OCI-LY3 (cell line): ENCODE measurements around the gene DTX3L.

Source experiments
- H2AFZ ChIP-seq: fragments of 200-600, 300-600 bp; shearing (Covaris generic); 2 replicates; pipeline ENCODE4 v1.6.0; 2014; ENCODE audit warnings: antibody characterized with exemption, low read depth, low read length
- H3K27ac ChIP-seq: fragments of 200-600, 300-600 bp; sonication (generic); 2 replicates; pipeline ENCODE4 v1.5.1; 2014; ENCODE audit warnings: mild to moderate bottlenecking, low read length, moderate library complexity, mixed read lengths
- H3K27me3 ChIP-seq: fragments of 200-600, 300-600 bp; sonication (generic); 2 replicates; pipeline ENCODE4 v1.6.1; 2014; ENCODE audit warnings: low read depth, low read length, mixed read lengths
- H3K36me3 ChIP-seq: fragments of 200-600, 300-600 bp; sonication (generic); replicated peaks from 2 replicates; pipeline ENCODE3; 2014; ENCODE audit warnings: low read depth, low read length, mixed read lengths
- H3K4me1 ChIP-seq: fragments of 300-600, 200-600 bp; sonication (generic); 2 replicates; pipeline ENCODE4 v1.6.1; 2014; ENCODE audit warnings: low read length, mixed read lengths
- H3K4me2 ChIP-seq: fragments of 200-600, 300-600 bp; sonication (generic); 2 replicates; pipeline ENCODE4 v1.6.1; 2014; ENCODE audit warnings: low read length, mixed read lengths
- H3K4me3 ChIP-seq: fragments of 300-600, 200-600 bp; sonication (generic); 2 replicates; pipeline ENCODE4 v1.5.1; 2014; ENCODE audit warnings: antibody characterized with exemption, mild to moderate bottlenecking, low read length, moderate library complexity
- H3K79me2 ChIP-seq: fragments of 300-600, 200-600 bp; shearing (Covaris generic); 2 replicates; pipeline ENCODE4 v1.6.1; 2014; ENCODE audit warnings: mild to moderate bottlenecking, low read length, mixed read lengths
- H3K9ac ChIP-seq: fragments of 300-600, 200-600 bp; shearing (Covaris generic); 2 replicates; pipeline ENCODE4 v1.6.0; 2014; ENCODE audit warnings: mild to moderate bottlenecking, low read length, moderate library complexity
- H3K9me3 ChIP-seq: fragments of 200-600, 300-600 bp; shearing (Covaris generic); 2 replicates; pipeline ENCODE4 v1.6.1; 2014; ENCODE audit warnings: low read length, mixed read lengths; ENCODE audit not compliant: insufficient read depth
- H4K20me1 ChIP-seq: fragments of 200-600, 300-600 bp; sonication (generic); 2 replicates; pipeline ENCODE4 v1.6.1; 2016; ENCODE audit warnings: low read length, mixed read lengths; ENCODE audit not compliant: insufficient read depth
- CTCF ChIP-seq: fragments of 200-600, 300-600 bp; sonication (generic); IDR thresholded peaks from 2 replicates; pipeline ENCODE4 v1.5.1; 2014; ENCODE audit warnings: antibody characterized with exemption, low read length, low read depth
- EZH2phosphoT487 ChIP-seq: fragments of 200-600 bp; shearing (Covaris generic); IDR thresholded peaks from 2 replicates; pipeline ENCODE4 v1.6.1; 2018; ENCODE audit warnings: antibody characterized with exemption, mixed run types, low read depth

Gene DTX3L

GRCh38 chr3:122609798-122610559, 45.8 kb downstream of the DTX3L start:
- Histone ChIP-seq H3K27me3 (no peaks in the 10 kb centered on the region), H3K4me3 (peak overlapping the region; percentile 36), H4K20me1 (no peaks in the 10 kb centered on the region), H3K9me3 (peaks cover 11% of the 10 kb centered on the region), H3K4me1 (peaks cover 84% of the 10 kb centered on the region), H3K27ac (peak overlapping the region; percentile 98), H2AFZ (no peak overlapping the region), H3K4me2 (peak overlapping the region; percentile 61), H3K36me3 (peaks cover 68% of the 10 kb centered on the region), H3K79me2 (peaks cover 66% of the 10 kb centered on the region), H3K9ac (peak overlapping the region; percentile 77)
- TF ChIP-seq CTCF, result no peak
- no peak for TF ChIP-seq EZH2phosphoT487

DNA sequence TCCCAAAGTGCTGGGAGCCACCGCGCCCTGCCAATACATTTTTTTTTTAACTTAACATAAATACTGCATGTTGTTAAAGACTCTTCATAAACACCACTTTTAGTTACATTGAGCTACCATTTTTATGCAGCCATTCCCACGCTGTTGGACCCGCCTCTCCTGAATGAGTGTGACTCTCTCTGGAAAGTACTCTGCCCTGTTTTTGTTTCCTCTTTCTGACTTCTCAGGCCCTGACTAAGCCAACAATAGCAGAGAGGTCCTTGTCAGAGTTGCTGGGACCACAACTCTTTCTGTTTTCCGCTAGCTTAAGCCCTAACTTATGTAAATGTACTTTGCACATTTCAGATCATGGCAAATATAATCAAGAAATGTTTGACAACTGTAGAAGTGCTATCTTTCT, 48.6 kb downstream of the DTX3L start:
- no peak for TF ChIP-seq CTCF
- TF ChIP-seq EZH2phosphoT487, result no peak
- Histone ChIP-seq H3K79me2 (peaks cover 46% of the 10 kb centered on the region), H3K4me1 (peaks cover 89% of the 10 kb centered on the region), H3K9ac (peak overlapping the region; percentile 22; the same call in 1 of the 2 replicates), H3K27me3 (no peaks in the 10 kb centered on the region), H4K20me1 (no peaks in the 10 kb centered on the region), H3K27ac (peak overlapping the region; percentile 58), H2AFZ (no peak overlapping the region), H3K4me2 (0 out of 2 replicates have a peak overlapping the region, but pooled peaks have one; percentile 4), H3K9me3 (peaks cover 11% of the 10 kb centered on the region), H3K36me3 (peaks cover 68% of the 10 kb centered on the region), H3K4me3 (no peak overlapping the region)

DNA sequence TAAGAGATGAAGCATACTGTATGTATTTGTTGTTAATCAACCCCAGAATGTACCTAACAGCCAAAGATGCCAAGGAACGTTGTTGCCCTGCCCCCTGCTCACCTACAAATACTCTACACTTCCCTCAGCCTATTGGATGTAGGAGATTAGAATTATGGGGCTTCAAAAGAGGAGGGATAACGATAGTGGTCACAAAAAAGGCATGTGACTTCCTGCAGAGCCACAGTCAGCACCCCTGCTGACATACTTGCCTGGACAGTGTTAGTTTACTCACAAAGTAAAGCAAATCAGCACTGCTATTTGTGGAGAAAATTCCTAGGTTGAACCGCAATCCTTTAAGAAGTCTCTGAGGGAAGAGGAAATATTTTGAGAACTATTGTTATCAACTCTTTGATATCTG, 51.2 kb downstream of the DTX3L start:
- Histone ChIP-seq H3K79me2 (peaks cover 44% of the 10 kb centered on the region), H2AFZ (no peak overlapping the region), H3K27me3 (no peaks in the 10 kb centered on the region), H3K4me1 (peaks cover 90% of the 10 kb centered on the region), H3K27ac (peak overlapping the region; percentile 98), H3K9ac (no peak overlapping the region), H3K9me3 (peaks cover 10% of the 10 kb centered on the region), H3K36me3 (peaks cover 76% of the 10 kb centered on the region), H3K4me2 (no peak overlapping the region), H4K20me1 (no peaks in the 10 kb centered on the region), H3K4me3 (no peak overlapping the region)
- no peak for TF ChIP-seq EZH2phosphoT487
- TF ChIP-seq CTCF, result no peak

DNA sequence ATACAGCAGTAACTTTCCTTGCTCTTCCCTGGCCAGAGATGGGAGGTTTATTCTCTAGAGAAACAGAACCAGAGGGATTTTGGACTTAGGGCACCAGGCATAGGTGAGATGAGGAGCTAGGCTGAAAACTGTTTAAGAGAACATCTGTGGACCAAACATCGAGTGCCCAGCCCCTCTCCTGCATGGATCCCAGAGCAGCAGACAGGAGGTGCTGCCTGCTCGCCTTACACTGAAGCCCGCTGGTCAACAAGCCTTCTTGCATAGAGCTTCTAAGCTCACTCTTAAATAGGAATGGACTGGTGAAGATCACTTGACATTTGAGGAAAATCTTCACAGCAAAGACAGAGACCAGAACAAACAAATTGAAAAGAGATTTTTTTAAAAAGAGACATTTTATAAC, 54.5 kb downstream of the DTX3L start:
- Histone ChIP-seq H4K20me1 (no peaks in the 10 kb centered on the region), H3K36me3 (peaks cover 75% of the 10 kb centered on the region), H3K27ac (peak overlapping the region; percentile 98), H3K4me1 (peaks cover 93% of the 10 kb centered on the region), H3K79me2 (peaks cover 31% of the 10 kb centered on the region), H3K9ac (peak overlapping the region; percentile 76), H3K4me3 (no peak overlapping the region), H3K27me3 (no peaks in the 10 kb centered on the region), H2AFZ (no peak overlapping the region), H3K4me2 (peak overlapping the region; percentile 16; the same call in 1 of the 2 replicates), H3K9me3 (no peaks in the 10 kb centered on the region)
- no peak for TF ChIP-seq CTCF
- TF ChIP-seq EZH2phosphoT487, result no peak
